Measurements from ENCODE around the gene WDR7.

The WDR7 gene

DNA sequence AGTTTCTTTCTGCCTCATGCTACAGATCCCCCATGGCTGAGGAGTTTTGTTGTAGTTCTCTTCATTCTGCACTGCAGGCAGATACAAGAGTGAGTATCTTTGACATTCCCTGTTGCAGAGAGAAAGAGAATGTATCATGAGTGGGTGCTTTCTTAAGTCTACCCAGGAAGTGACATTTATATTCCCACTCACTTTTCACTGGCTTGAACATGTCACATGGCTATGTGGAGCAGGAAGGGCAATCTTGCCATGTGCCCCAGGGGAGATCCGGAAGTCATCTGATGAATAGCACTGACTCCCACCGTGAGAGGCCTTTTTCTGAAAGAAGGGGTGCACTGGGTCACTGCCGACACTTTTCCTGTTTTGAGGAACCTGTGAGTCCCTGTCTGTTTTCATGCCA lies 429.3 kb downstream of the WDR7 start:
- DNase-seq (ENCODE audit: low spot score) = no peak

DNA sequence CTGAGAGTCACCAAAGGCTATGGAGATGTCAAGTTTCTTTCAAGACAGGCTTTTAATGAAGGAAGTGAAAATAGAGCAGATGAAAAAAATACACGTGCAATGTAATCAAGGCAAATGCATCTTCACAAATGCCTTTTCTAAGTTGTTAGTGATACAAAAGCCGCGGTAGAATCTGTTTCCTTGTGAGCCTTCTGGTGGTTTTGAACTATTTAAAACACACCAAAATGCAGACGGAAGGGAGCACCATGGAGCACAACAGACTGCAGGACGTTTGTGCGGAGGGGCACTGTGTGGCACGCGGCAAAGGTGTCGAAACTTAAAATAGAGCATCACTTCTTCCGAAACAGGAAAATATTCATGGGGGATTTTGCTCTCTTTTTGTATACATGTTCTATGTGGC lies 430.7 kb downstream of the WDR7 start:
- DNase-seq (ENCODE audit: low spot score) = no peak

GRCh38 chr18:57083485-57083884 lies 432.3 kb downstream of the WDR7 start:
- DNase-seq (ENCODE audit: low spot score) = no peak

- no peak for DNase-seq (ENCODE audit: low spot score)
Measured at GRCh38 chr18:57084331-57085271, 433.4 kb downstream of the WDR7 start.

DNA sequence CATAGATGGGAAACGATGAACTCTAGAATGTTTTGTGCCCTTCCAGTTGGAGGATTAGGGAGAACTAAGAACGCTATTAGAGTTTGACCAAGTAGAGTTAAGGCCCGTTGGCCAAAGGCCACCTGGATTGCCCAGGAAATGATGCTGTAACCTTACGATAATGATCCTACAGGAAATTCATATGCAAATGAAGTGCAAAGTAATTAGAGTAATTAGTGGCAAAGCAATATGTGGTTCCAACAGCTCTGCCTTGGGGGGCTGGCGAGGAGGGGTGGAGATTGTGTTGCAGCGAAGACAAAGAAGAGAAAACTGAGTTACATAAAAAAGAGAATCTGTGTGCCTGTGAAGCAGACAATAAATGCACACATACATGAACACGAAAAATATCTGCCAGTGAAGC lies 434.2 kb downstream of the WDR7 start:
- no peak for DNase-seq (ENCODE audit: low spot score)

GRCh38 chr18:57086163-57086562 lies 435.0 kb downstream of the WDR7 start:
- no peak for DNase-seq (ENCODE audit: low spot score)

Data from hepatic stellate cell (primary cell).